Brain pericyte (primary cell): ENCODE results near the gene SCGB1C2.

Experiments used
- DNase-seq: peaks from one replicate; pipeline ENCODE4 v3.0.0-alpha.2; 2012; ENCODE audit warnings: low read depth, low spot score

Gene SCGB1C2

GRCh38 chr17:171871-172270 lies 34.5 kb downstream of the SCGB1C2 start:
- DNase-seq, result no peak

- no peak for DNase-seq
These were observed 35.0 kb downstream of the SCGB1C2 start for GRCh38 chr17:172401-172800.

GRCh38 chr17:173166-173911 lies 36.0 kb downstream of the SCGB1C2 start:
- DNase-seq, result no peak

GRCh38 chr17:177155-177554 lies 39.8 kb downstream of the SCGB1C2 start:
- DNase-seq, result no peak

GRCh38 chr17:177762-178161 lies 40.4 kb downstream of the SCGB1C2 start:
- DNase-seq, result no peak

- no peak for DNase-seq
These were observed 41.1 kb downstream of the SCGB1C2 start for GRCh38 chr17:178292-179065.

- no peak for DNase-seq
These were observed 41.7 kb downstream of the SCGB1C2 start for GRCh38 chr17:179066-179432.

GRCh38 chr17:179781-180380 lies 42.5 kb downstream of the SCGB1C2 start:
- DNase-seq, result no peak

GRCh38 chr17:180381-181244 lies 43.2 kb downstream of the SCGB1C2 start:
- DNase-seq, result no peak

GRCh38 chr17:181245-182049 lies 44.1 kb downstream of the SCGB1C2 start, which contains the start of gene DOC2B:
Gene DOC2B (minus strand): TSS chr17:181650. CDS start chr17:181479, 171 bp downstream.
- DNase-seq, result no peak

GRCh38 chr17:182050-182751 lies 44.8 kb downstream of the SCGB1C2 start:
- DNase-seq, result no peak

GRCh38 chr17:183021-183420 lies 45.7 kb downstream of the SCGB1C2 start:
- no peak for DNase-seq

GRCh38 chr17:185445-186138 lies 48.2 kb downstream of the SCGB1C2 start:
- DNase-seq, result no peak

- no peak for DNase-seq
These were observed 49.8 kb downstream of the SCGB1C2 start for GRCh38 chr17:187130-187529.
